C4-2B (cell line): ENCODE data around the gene CCDC158.

Experiments used
- ZFX ChIP-seq: fragments of 450-650 bp; IDR thresholded peaks from 2 replicates; pipeline ENCODE4 v1.6.1; 2017
- TF ChIP-seq, protein P1 (sequence below): fragments of 450-650 bp; conservative IDR thresholded peaks from 2 replicates; pipeline ENCODE4 v1.5.1; 2017; ENCODE audit warnings: mild to moderate bottlenecking

DNA sequence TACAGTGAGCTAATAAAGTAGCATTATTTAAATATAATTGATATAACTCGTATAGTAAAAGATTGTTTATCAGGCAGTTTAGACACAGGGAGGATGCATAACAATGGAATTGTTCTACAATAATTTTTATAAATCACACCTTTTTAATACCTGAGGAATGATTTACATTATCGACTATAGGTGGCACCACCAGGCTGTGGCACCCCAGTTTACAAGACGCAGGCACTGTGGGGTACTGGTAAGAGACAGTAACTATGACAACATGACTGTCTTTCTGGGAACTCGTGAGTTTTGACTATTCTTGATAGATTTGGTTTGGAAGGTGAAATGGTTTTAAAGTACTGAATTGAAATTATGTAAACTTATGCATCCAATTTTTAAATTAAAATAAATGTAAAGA, 141.5 kb downstream of the CCDC158 start:
- TF ChIP-seq, protein P1, sequence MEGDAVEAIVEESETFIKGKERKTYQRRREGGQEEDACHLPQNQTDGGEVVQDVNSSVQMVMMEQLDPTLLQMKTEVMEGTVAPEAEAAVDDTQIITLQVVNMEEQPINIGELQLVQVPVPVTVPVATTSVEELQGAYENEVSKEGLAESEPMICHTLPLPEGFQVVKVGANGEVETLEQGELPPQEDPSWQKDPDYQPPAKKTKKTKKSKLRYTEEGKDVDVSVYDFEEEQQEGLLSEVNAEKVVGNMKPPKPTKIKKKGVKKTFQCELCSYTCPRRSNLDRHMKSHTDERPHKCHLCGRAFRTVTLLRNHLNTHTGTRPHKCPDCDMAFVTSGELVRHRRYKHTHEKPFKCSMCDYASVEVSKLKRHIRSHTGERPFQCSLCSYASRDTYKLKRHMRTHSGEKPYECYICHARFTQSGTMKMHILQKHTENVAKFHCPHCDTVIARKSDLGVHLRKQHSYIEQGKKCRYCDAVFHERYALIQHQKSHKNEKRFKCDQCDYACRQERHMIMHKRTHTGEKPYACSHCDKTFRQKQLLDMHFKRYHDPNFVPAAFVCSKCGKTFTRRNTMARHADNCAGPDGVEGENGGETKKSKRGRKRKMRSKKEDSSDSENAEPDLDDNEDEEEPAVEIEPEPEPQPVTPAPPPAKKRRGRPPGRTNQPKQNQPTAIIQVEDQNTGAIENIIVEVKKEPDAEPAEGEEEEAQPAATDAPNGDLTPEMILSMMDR = no peak
- no peak for TF ChIP-seq ZFX
